GM13977 (cell line): ENCODE data around the gene TCF23.
"Not testable (repeated sequence)": the region's sequence is repeated elsewhere in the genome, so short reads cannot be mapped to it uniquely, and the experiment has no call there.

ENCODE experiments used
- DNase-seq: peaks from one replicate; pipeline ENCODE4 v3.0.0; 2012; ENCODE audit warnings: low spot score
- in situ Hi-C: fragments of 300-500 bp; cut with MboI; formaldehyde crosslinking; loops from one replicate; pipeline ENCODE4 v1.12.0; 2022; ENCODE audit warnings: low sequenced_read_pairs, low pct_unique_long_range_greater_than_20kb, mixed read lengths, inconsistent platforms; ENCODE audit not compliant: unreplicated experiment
- TF ChIP-seq, protein P1 (sequence below): IDR thresholded peaks from 2 replicates; pipeline ENCODE4 v1.5.1; 2012; ENCODE audit warnings: mild to moderate bottlenecking, control low read depth; ENCODE audit not compliant: insufficient read depth; ENCODE audit errors: extremely low read depth, missing control alignments

The TCF23 gene

DNA sequence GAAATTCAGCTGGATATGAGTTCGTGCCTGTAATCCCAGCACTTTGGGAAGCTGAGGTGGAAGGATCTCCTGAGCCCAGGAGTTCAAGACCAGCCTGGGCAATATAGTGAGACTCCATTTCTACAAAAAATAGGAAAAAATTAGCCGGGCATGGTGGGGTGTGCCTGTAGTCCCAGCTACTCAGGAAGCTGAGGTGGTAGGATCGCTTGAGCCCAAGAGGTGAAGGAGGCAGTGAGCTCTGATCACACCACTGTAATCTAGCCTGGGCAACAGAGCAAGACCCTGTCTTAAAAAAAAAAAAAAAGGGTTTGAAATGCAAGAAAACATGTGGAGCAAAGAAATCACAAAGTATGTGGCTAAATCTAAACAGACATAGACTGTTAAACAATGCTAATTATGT lies 39.7 kb upstream of the TCF23 start:
- in situ Hi-C loops: loop anchor here (10.0 kb wide), 1 partner anchor 176 kb away; the partner anchor contains the start of gene TRIM54
- DNase-seq: no peak
- TF ChIP-seq, protein P1, sequence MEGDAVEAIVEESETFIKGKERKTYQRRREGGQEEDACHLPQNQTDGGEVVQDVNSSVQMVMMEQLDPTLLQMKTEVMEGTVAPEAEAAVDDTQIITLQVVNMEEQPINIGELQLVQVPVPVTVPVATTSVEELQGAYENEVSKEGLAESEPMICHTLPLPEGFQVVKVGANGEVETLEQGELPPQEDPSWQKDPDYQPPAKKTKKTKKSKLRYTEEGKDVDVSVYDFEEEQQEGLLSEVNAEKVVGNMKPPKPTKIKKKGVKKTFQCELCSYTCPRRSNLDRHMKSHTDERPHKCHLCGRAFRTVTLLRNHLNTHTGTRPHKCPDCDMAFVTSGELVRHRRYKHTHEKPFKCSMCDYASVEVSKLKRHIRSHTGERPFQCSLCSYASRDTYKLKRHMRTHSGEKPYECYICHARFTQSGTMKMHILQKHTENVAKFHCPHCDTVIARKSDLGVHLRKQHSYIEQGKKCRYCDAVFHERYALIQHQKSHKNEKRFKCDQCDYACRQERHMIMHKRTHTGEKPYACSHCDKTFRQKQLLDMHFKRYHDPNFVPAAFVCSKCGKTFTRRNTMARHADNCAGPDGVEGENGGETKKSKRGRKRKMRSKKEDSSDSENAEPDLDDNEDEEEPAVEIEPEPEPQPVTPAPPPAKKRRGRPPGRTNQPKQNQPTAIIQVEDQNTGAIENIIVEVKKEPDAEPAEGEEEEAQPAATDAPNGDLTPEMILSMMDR: no peak

DNA sequence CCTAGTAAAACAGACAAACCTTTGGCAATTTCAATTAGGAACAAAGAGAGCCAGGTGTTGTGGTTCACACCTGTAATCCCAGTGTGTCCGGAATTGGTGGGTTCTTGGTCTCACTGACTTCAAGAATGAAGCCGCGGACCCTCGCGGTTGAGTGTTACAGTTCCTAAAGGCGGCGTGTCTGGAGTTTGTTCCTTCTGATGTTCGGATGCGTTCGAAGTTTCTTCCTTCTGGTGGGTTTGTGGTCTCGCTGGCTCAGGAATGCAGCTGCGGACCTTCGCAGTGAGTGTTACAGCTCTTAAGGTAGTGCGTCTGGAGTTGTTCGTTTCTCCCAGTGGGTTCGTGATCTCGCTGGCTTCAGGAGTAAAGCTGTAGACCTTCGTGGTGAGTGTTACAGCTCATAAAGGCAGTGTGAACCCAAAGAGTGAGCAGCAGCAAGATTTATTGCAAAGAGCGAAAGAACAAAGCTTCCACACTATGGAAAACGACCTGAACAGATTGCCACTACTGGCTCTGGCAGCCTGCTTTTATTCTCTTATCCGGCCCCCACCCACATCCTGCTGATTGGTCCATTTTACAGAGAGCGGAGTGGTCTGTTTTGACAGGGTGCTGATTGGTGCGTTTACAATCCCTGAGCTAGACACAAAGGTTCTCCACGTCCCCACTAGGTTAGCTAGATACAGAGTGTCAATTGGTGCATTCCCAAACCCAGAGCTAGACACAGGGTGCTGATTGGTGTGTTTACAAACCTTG lies 38.0 kb upstream of the TCF23 start:
- in situ Hi-C loops, DNase-seq: not testable (repeated sequence)

DNA sequence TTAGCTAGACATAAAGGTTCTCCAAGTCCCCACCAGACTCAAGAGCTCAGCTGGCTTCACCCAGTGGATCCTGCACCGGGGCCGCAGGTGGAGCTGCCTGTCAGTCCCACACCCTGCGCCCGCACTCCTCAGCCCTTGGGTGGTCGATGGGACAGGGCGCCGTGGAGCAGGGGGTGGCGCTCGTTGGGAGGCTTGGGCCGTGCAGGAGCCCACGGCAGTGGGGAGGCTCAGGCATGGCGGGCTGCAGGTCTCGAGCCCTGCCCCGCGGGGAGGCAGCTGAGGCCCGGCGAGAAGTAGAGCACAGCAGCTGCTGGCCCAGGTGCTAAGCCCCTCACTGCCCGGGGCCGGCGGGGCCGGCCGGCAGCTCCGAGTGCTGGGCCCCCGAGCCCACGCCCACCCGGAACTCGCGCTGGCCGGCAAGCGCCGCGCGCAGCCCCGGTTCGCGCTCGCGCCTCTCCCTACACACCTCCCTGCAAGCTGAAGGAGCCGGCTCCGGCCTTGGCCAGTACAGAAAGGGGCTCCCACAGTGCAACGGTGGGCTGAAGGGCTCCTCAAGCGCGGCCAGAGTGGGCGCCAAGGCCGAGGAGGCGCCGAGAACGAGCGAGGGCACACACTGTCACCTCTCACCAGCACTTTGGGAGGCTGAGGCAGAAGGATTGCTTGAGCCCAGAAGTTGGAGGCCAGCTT lies 37.3 kb upstream of the TCF23 start:
- DNase-seq, in situ Hi-C loops: not testable (repeated sequence)

DNA sequence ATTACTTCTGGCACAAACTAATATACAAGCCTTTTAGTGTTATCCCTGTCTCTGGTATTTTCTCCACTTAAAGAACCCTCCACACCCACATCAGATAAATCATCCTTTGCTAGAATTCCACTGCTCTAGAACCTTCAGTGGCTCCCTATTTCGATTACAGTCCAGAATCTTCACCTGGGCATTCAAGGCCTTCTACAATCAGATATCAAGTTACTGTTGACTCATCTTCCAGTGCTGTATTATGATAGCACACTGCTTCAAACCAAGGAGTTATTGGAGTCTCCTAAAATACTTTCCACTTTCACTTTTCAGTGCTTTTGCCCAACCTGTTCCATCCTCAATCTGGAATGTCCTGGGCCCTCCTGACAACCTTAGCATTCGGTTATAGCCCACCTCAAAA lies 33.3 kb upstream of the TCF23 start:
- in situ Hi-C loops: no loop called here
- DNase-seq: no peak
- TF ChIP-seq, protein P1: no peak

DNA sequence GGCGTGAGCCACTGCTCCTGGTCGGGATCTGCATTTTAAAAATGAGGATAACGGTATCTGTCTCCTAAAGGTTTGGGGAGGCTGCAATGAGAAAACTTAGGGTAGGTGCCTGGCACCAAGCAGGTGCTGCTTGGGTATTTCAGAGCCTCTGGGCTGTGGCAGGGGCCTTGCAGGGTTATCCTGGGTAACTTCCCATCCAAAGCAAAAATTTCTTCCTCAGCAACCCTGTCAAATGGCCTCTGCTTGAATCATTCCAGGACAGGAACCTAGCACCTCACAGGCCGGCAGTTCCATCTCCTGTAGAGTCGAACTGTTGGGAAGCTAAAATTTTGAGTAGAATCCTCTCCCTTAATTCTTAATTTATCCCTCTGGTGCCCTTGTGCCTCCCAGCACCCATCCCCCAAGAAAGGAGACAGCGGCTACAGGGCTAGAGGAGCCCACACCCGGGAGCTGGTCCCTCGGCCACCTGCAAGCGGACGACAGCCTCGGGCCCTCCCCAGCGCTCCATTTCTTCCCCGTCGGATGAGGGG lies 30.7 kb upstream of the TCF23 start:
- in situ Hi-C loops: no loop called here
- no peak for DNase-seq
- TF ChIP-seq, protein P1: no peak

DNA sequence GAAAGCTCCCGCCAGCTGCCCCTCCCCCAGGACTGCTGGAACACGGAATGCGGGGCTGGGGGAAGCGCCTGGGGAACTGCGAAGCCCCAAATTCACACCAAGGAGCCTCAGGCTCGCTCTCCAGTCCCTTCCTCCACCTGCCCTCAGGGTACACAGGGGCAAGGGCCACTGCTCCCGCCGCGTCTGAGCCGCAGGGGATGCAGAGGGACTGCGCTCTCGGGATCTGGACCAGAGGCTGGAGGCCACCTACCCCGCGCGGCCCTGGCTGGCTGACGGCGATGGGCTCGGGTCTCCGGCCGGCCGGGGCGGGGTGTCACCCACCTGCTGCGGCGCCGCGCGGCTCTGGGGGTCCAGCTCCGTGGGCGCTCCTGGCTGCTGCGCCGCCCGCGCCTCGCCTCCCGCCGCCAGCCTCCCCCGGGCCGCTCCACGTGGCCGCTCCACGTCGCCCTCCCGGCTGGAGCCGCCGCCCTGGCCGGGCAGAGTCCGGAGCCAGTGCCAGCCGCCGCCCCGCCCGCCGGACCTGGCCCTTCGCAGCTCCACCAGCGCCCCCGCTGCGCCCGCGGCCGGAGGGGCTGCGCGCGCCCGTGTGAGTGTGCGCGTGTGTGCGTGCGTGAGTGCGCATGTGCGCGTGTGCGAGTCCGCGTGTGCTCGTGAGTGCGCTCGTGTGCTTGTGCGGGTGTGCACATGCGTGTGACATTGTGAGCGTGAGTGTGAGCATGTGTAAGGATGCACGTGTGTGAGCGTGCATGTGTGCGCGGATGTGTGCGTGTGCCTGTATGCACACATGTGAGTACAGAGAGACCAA lies 30.1 kb upstream of the TCF23 start, which contains the start of gene CGREF1:
TSS of gene CGREF1 (minus strand) at position 604 of the 805 bp plus-strand sequence. CDS start 14,762 bp downstream, outside the sequence.
- peak; percentile 54 for DNase-seq
- in situ Hi-C loops: no loop called here

DNA sequence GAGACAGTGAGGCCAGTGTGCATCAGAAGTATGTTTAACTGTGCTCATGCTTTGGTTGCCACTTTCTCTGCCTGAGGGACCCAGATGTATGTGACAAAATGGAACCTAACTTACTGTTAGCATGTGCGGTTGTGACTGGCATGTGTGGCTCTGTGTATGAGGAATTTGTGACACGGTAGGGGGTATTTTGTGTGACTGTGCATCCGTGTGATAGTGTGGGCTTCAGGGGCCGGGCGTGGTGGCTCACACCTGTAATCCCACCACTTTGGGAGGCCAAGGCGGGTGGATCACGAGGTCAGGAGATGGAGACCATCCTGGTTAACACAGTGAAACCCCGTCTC lies 29.5 kb upstream of the TCF23 start:
- DNase-seq, in situ Hi-C loops: not testable (repeated sequence)

More for the DNA sequence above, 30.1 kb upstream of the TCF23 start, which contains the start of gene CGREF1:
- TF ChIP-seq, protein P1: no peak
